Activated T-helper 17 cell treated with anti-CD3 and anti-CD28 coated beads, Interleukin-2, amount 50 U/mL, for 72 hours (primary cell): ENCODE data around the gene LZTS3. TPM values are rescaled to one million over a fixed set of nuclear protein-coding genes. Genes with fewer than 3 reads are reported as not detected.
A peak's percentile ranks its signal among the peaks of the same experiment; 100 is the strongest.
"Not testable (repeated sequence)": the region's sequence is repeated elsewhere in the genome, so short reads cannot be mapped to it uniquely, and the experiment has no call there.

Experiments
- ATAC-seq: fragments of 150-1000 bp; cut with Tn5 transposase; replicated peaks from 2 replicates; pipeline ENCODE4 v1.10.0; 2021; ENCODE audit warnings: mild to moderate bottlenecking, moderate library complexity
- H3K27ac Mint-ChIP-seq: one replicate; pipeline ENCODE4 v1.8.0; 2022; ENCODE audit warnings: mixed read lengths
- H3K27me3 Mint-ChIP-seq: one replicate; pipeline ENCODE4 v1.8.0; 2022; ENCODE audit warnings: mixed read lengths
- H3K36me3 Mint-ChIP-seq: one replicate; pipeline ENCODE4 v1.8.0; 2022; ENCODE audit warnings: low read depth, mild to moderate bottlenecking, mixed read lengths
- H3K4me1 Mint-ChIP-seq: one replicate; pipeline ENCODE4 v1.8.0; 2022; ENCODE audit warnings: mixed read lengths
- H3K4me3 Mint-ChIP-seq: one replicate; pipeline ENCODE4 v1.8.0; 2022; ENCODE audit warnings: mild to moderate bottlenecking, mixed read lengths
- H3K9me3 Mint-ChIP-seq: one replicate; pipeline ENCODE4 v1.8.0; 2022; ENCODE audit warnings: mixed read lengths
- total RNA-seq, 2 donors: library from RNA; stranded (reverse); gene quantifications; one replicate each; pipeline ENCODE4 v1.2.3, GENCODE V29; 2022

LZTS3 gene
- total RNA-seq, 2 donors from 2014 or later: 0.82 to 3.1 TPM

DNA sequence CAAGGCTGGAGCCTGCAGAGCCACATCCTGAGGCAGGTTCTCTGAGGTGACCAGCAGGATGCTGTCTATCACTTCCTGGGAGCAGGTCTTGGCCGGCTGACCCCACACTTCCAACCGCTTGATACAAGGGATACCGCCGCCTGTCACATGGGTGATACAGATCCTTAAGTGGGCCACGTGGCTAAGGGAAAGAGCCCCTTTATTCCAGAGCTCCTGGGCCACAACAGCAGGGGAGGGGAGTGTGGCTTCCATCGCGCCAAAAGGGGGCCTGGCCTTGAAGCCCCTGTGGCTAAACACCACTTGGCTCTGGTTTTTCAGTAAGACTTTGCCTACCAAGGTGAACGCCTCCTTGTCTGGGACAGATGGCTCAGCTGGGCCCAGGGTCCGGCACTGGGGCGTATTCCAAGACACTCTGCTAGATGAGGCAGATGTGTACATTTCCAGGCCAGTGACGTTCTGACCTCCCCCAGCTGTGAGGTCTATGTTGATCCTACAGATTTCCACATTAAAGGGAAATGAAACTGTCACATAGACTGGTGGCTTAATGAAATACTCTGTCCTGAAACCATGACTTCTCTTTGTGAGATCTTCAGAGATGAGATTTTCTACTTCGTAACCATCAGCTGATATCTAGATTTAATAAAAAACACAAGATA, 51.3 kb downstream of the LZTS3 start:
- H3K36me3 Mint-ChIP-seq: peaks cover 27% of the 10 kb centered on the region
- no peaks in the 10 kb centered on the region for H3K27me3 Mint-ChIP-seq
- peak overlapping the region; percentile 46 for H3K4me3 Mint-ChIP-seq
- H3K9me3 Mint-ChIP-seq: no peaks in the 10 kb centered on the region
- H3K4me1 Mint-ChIP-seq: peaks cover 24% of the 10 kb centered on the region
- peak; percentile 16 for ATAC-seq
- peak overlapping the region; percentile 79 for H3K27ac Mint-ChIP-seq

- H3K27ac Mint-ChIP-seq: peak overlapping the region; percentile 71
- H3K27me3 Mint-ChIP-seq: no peaks in the 10 kb centered on the region
- no peak for ATAC-seq
- no peaks in the 10 kb centered on the region for H3K9me3 Mint-ChIP-seq
- peaks cover 24% of the 10 kb centered on the region for H3K4me1 Mint-ChIP-seq
- peak overlapping the region; percentile 46 for H3K4me3 Mint-ChIP-seq
- peaks cover 27% of the 10 kb centered on the region for H3K36me3 Mint-ChIP-seq
Observed at GRCh38 chr20:3121271-3121911, 52.0 kb downstream of the LZTS3 start.

DNA sequence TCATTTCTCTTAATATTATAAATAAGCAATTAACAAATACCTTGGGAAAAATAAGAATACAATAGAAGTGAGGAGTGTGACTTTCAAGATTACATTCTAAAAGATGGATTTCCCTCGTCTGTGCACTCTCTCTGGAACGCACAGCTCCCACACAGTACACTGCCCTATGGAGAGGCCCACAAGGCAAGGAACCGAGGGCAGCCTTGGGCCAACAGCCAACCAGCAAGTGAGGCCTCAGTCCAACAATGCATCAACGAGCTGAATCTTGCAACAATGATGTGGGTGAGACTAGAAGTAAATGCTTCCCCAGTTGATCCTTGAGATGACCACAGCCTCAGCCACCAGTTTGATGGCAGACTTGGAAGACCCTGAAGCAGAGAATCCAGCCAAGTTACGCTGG, 54.3 kb downstream of the LZTS3 start:
- peak overlapping the region; percentile 15 for H3K27ac Mint-ChIP-seq
- peaks cover 27% of the 10 kb centered on the region for H3K36me3 Mint-ChIP-seq
- no peak for ATAC-seq
- peaks cover 24% of the 10 kb centered on the region for H3K4me1 Mint-ChIP-seq
- H3K27me3 Mint-ChIP-seq: no peaks in the 10 kb centered on the region
- H3K9me3 Mint-ChIP-seq: no peaks in the 10 kb centered on the region
- H3K4me3 Mint-ChIP-seq: no peak overlapping the region

- ATAC-seq: peak; percentile 31
- Mint-ChIP-seq H3K4me1 (peaks cover 16% of the 10 kb centered on the region), H3K36me3 (peaks cover 31% of the 10 kb centered on the region)
- not testable (repeated sequence) for H3K27ac Mint-ChIP-seq, H3K4me3 Mint-ChIP-seq, H3K27me3 Mint-ChIP-seq, H3K9me3 Mint-ChIP-seq
Observed at GRCh38 chr20:3117839-3118379, 55.4 kb downstream of the LZTS3 start.

- no peak for ATAC-seq
- Mint-ChIP-seq H3K4me3 (no peak overlapping the region), H3K9me3 (no peaks in the 10 kb centered on the region), H3K27ac (no peak overlapping the region), H3K27me3 (no peaks in the 10 kb centered on the region), H3K4me1 (peaks cover 8% of the 10 kb centered on the region), H3K36me3 (peaks cover 17% of the 10 kb centered on the region)
Observed at GRCh38 chr20:3116341-3116740, 57.0 kb downstream of the LZTS3 start.

DNA sequence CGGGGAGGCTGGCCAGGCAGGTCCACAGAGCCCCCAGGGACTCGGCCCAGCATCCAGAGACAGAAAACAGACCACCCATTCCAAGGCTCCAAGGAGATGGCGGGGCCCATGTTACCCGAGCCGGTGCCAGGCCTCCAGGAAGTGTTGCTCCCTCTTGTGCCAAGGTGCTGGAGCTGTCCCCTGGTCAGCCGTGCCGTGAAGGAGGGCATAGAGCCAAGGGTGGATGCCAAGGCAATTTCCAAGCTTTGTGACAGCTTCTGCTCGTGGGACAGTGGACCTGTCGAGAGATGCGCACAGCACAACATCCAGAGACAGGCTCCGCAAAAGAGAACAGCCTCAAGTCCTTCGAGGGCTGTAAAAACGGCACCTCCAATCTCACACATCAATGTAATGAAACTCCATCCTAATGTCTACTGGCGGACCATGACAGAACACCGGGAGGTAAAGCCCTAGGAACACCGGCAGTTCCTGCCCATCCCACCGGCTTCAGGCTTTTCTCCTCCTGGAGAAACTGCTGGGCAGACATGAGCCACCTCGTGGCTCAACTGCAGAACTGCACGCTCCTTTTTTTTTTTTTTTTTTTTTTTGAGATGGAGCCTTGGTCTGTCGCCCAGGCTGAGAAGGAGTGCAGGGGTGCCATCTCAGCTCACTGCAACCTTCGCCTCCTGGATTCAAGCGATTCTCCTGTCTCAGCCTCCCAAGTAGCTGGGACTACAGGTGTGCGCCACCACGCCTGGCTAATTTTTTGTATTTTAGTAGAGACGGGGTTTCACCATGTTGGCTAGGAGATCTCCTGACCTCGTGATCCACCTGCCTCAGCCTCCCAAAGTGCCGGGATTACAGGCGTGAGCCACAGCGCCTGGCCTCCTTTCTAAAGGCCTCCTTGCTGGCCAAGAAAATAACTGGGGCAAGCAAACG, 57.9 kb downstream of the LZTS3 start:
- no peak overlapping the region for H3K4me3 Mint-ChIP-seq
- no peaks in the 10 kb centered on the region for H3K27me3 Mint-ChIP-seq
- peak; percentile 59 for ATAC-seq
- no peaks in the 10 kb centered on the region for H3K9me3 Mint-ChIP-seq
- no peak overlapping the region for H3K27ac Mint-ChIP-seq
- peaks cover 10% of the 10 kb centered on the region for H3K36me3 Mint-ChIP-seq
- H3K4me1 Mint-ChIP-seq: no peaks in the 10 kb centered on the region

Other genes with a start within 250 kb of the LZTS3 start
- gene GNRH2, start 129.9 kb downstream of the LZTS3 start, total RNA-seq: 10 to 100 TPM in 1 of 2 donors, under 1 TPM in 1; 0.61 to 13.7 TPM
- gene MRPS26, start 127.5 kb downstream of the LZTS3 start, total RNA-seq: 10 to 100 TPM; 52.9 to 66.4 TPM
- gene OXT, start 101.9 kb downstream of the LZTS3 start, total RNA-seq: not detected
- gene AVP, start 88.8 kb downstream of the LZTS3 start, total RNA-seq: not detected
- 10 to 100 TPM; 20.4 to 32.9 TPM for gene FASTKD5, start 13.7 kb downstream of the LZTS3 start, total RNA-seq
- 1 to 10 TPM; 6.5 to 7.0 TPM for gene UBOX5, start 13.7 kb downstream of the LZTS3 start, total RNA-seq
- 10 to 100 TPM; 67.7 to 71.2 TPM for gene DDRGK1, start 31.1 kb upstream of the LZTS3 start, total RNA-seq
- gene ITPA, start 35.9 kb upstream of the LZTS3 start, total RNA-seq: 10 to 100 TPM; 45.0 to 85.6 TPM
- 1 to 10 TPM in 1 of 2 donors, under 1 TPM in 1; 0.26 to 2.0 TPM for gene SLC4A11, start 65.6 kb upstream of the LZTS3 start, total RNA-seq
- 1 to 10 TPM; 3.0 to 3.3 TPM for gene DNAAF9, start 234.1 kb upstream of the LZTS3 start, total RNA-seq